Uterus (tissue), 2 donors: ENCODE data around the gene SPRYD7.

ENCODE experiments used
- POLR2A ChIP-seq, 2 donors: fragments of 450-650 bp; IDR thresholded peaks; one replicate each; pipeline ENCODE4 v1.6.1; 2016; ENCODE audit warnings: antibody characterized with exemption in 2 of 2, mild to moderate bottlenecking in 1 of 2, moderate library complexity in 1 of 2
- TF ChIP-seq, protein P1 (sequence below), 4 experiments: fragments of 200-600 bp in 2 of 4; fragments of 450-650 bp in 2 of 4; sonication (generic) in 2 of 4; IDR thresholded peaks; one replicate each; pipeline ENCODE4 v1.5.1; 2016 to 2019; ENCODE audit warnings: antibody characterized with exemption in 4 of 4, mild to moderate bottlenecking in 2 of 4, moderate library complexity in 1 of 4

DNA sequence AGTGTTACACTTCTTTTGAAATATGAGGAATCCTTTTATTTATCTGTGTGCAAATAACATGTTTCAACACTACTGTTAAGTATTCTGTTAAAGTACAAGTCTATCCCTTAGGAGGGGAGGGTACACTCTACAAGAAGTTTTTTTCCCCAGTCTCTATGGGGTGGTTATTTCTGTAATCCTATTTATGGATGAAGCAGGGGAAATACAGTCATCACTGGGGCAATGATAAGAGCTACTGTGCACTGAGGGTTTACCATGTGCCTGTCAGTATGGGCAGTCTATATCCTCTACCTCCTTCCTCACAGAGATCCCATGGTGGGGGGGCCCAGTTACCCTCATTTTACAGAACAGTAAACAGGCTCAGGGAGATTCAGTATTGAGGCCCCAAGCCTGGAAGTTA lies 44.1 kb upstream of the SPRYD7 start:
- TF ChIP-seq, protein P1, sequence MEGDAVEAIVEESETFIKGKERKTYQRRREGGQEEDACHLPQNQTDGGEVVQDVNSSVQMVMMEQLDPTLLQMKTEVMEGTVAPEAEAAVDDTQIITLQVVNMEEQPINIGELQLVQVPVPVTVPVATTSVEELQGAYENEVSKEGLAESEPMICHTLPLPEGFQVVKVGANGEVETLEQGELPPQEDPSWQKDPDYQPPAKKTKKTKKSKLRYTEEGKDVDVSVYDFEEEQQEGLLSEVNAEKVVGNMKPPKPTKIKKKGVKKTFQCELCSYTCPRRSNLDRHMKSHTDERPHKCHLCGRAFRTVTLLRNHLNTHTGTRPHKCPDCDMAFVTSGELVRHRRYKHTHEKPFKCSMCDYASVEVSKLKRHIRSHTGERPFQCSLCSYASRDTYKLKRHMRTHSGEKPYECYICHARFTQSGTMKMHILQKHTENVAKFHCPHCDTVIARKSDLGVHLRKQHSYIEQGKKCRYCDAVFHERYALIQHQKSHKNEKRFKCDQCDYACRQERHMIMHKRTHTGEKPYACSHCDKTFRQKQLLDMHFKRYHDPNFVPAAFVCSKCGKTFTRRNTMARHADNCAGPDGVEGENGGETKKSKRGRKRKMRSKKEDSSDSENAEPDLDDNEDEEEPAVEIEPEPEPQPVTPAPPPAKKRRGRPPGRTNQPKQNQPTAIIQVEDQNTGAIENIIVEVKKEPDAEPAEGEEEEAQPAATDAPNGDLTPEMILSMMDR (IDR thresholded peaks at IDR 0.05) = no peak
- no peak for TF ChIP-seq POLR2A (IDR thresholded peaks at IDR 0.05)
